IPS DF 6.9 (cell line): Measurements from ENCODE around the gene ASB3.

ENCODE experiments used
- DNase-seq: peaks from one replicate; pipeline ENCODE4 v3.0.0-alpha.2; 2013; ENCODE audit warnings: low read depth, low spot score
- H3K27ac ChIP-seq: one replicate; pipeline ENCODE4 v1.5.1; 2013; ENCODE audit warnings: low read length, control low read depth
- H3K27me3 ChIP-seq: 2 replicates; pipeline ENCODE4 v1.6.1; 2013; ENCODE audit warnings: mild to moderate bottlenecking, low read length; ENCODE audit not compliant: control insufficient read depth, insufficient read depth
- H3K36me3 ChIP-seq: 2 replicates; pipeline ENCODE4 v1.6.1; 2013; ENCODE audit warnings: low read length; ENCODE audit not compliant: control insufficient read depth, insufficient read depth
- H3K4me1 ChIP-seq: 2 replicates; pipeline ENCODE4 v1.6.1; 2013; ENCODE audit warnings: low read length; ENCODE audit not compliant: control insufficient read depth, insufficient read depth
- H3K4me3 ChIP-seq: 2 replicates; pipeline ENCODE4 v1.5.1; 2013; ENCODE audit warnings: mild to moderate bottlenecking, low read length
- H3K9me3 ChIP-seq: 2 replicates; pipeline ENCODE4 v1.6.1; 2013; ENCODE audit warnings: low read length, inconsistent platforms; ENCODE audit not compliant: control insufficient read depth, insufficient read depth
- WGBS: extraction: QIAGEN DNeasy Blood & Tissue Kit; methylation state at CpG from one replicate; pipeline ENCODE4 v1.1.7; 2013; ENCODE audit warnings: mixed read lengths, missing lambda C conversion rate; ENCODE audit not compliant: insufficient read length, insufficient coverage; 5-methylcytosine and 5-hydroxymethylcytosine counted together

Gene ASB3

DNA sequence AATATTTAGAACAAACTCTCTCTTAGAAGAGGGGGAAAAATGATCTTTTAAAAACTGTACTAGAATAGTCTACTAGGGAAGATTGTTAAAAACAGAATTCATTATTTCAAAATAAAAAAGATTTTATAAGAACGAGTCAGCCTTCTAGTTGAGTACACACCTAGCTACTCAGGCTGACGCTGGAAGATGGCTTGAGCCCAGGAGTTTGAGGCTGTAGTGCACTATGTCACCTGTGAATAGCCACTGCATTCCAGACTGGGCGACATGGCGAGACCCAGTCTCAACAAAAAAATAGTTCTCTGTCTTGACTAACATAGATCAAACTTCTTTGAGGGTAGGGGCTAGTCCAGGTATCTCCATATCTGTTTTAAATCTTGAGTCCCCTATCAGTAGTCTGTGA, 34.0 kb upstream of the ASB3 start:
- Histone ChIP-seq H3K4me3 (no peak overlapping the region), H3K36me3 (no peaks in the 10 kb centered on the region), H3K27me3 (no peaks in the 10 kb centered on the region), H3K9me3 (no peaks in the 10 kb centered on the region), H3K4me1 (no peaks in the 10 kb centered on the region), H3K27ac (no peak overlapping the region)
- WGBS: no CpG with 5 or more reads among the region's 4 CpGs
- DNase-seq: no peak

DNA sequence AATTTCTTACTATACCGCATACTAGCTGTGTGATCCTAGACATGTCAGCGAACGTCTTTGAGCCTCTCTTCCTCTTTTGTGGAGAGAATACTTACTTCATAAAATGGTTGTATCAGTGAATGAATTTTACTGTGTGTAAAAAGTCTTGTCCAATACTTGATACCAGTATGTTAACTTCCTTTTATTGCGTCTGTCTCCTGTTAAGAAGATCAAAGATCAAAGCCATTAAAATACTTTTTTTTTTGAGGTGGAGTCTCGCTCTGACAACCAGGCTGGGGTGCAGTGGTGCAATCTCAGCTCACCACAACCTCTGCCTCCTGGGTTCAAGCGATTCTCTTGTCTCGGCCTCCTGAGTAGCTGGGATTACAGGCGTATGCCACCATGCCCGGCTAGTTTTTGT, 33.3 kb upstream of the ASB3 start:
- H3K27ac ChIP-seq: no peak overlapping the region
- no peaks in the 10 kb centered on the region for H3K27me3 ChIP-seq
- no peak for DNase-seq
- H3K36me3 ChIP-seq: no peaks in the 10 kb centered on the region
- H3K4me3 ChIP-seq: no peak overlapping the region
- no peaks in the 10 kb centered on the region for H3K9me3 ChIP-seq
- no peaks in the 10 kb centered on the region for H3K4me1 ChIP-seq
- no CpG with 5 or more reads among the region's 9 CpGs for WGBS

DNA sequence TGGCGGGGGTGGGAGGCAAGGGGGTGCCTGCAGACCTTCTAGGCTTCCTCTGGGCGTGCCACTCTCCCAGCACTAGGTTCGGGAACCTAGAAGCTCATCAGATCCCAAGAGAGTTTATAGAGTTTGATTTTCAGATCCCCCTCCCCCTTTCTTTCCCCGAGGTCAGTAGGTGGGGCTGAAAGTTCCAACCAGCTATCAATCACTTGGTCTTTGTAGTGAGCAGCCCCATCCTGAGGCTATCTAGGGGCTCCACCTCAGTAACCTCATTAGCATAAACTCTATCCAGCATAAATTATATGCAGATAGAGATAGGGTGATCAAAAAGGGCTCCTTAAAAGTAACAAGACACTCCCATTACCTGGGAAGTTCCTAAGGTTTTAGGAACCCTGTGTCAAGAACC, 32.9 kb upstream of the ASB3 start:
- Histone ChIP-seq H3K27ac (no peak overlapping the region), H3K4me3 (no peak overlapping the region), H3K9me3 (no peaks in the 10 kb centered on the region), H3K4me1 (no peaks in the 10 kb centered on the region), H3K36me3 (no peaks in the 10 kb centered on the region), H3K27me3 (no peaks in the 10 kb centered on the region)
- DNase-seq: no peak
- WGBS: no CpG with 5 or more reads among the region's 4 CpGs

DNA sequence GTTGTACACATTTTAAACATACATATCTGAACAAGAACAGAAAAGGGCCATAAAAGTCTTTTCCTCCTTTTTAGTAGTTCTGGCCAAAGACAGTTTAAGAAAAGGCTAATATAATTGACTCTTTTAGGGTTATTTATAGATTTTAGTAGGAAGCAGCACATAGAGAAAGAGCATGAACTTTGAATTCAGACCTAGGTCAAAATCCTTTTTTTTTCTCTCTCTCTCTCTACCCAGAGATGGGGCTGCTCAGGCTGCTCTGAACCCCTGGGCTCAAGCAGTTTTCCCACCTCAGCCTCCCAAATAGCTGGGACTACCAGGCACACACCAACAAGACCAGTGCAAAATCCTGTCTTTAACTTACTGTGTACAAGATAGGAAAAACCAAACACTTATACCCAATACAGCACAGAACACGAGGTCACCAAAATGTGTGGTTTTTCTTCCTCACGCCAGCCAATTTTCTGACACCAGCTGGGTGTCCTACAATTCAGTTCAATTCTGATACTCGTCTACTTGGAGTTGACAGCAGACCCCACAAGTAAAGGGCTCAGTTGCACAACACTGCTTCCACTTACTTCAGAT, 32.2 kb upstream of the ASB3 start:
- Histone ChIP-seq H3K4me3 (no peak overlapping the region), H3K4me1 (no peaks in the 10 kb centered on the region), H3K27me3 (no peaks in the 10 kb centered on the region), H3K9me3 (no peaks in the 10 kb centered on the region), H3K36me3 (no peaks in the 10 kb centered on the region), H3K27ac (no peak overlapping the region)
- no CpG with 5 or more reads among the region's 3 CpGs for WGBS
- DNase-seq: no peak

DNA sequence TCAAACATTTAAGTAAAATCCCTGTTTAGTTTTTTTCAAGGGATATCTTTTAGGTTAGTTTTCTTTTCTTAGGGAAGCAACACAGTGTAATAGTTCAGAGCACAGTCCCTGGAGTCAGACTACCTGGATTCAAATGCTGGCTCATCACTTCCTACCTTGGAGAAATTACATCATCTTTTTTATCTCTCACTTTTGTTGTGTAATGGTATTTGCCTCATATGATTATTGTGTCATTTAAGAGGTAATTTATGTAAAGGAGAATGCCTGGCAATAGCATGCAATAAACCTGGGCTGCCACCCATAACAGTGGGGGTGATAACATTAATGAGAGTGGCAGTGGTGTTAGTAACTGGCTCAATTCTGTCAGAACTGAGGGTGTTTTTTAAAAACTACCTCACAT, 26.4 kb upstream of the ASB3 start:
- DNase-seq: no peak
- Histone ChIP-seq H3K36me3 (no peaks in the 10 kb centered on the region), H3K27ac (no peak overlapping the region), H3K9me3 (no peaks in the 10 kb centered on the region), H3K4me3 (no peak overlapping the region), H3K4me1 (no peaks in the 10 kb centered on the region), H3K27me3 (no peaks in the 10 kb centered on the region)

DNA sequence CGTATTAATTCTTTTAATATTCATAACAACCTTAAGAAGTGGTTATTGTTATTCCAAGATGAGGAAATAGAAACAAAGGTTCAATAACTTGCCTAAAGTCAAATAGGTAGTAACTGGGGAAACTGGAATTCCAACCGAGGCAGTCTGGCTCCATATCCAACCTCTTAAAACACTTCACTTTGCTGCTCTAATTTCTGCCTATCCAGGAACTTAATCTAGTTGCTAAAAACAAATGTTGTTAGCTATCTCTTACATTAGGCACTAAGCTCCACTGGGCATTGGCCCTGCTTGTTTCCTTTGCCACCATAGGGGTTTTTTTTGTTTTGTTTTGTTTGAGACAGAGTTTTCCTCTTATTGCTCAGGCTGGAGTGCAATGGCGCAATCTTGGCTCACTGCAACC, 24.8 kb upstream of the ASB3 start:
- Histone ChIP-seq H3K27me3 (no peaks in the 10 kb centered on the region), H3K4me1 (no peaks in the 10 kb centered on the region), H3K27ac (no peak overlapping the region), H3K4me3 (no peak overlapping the region), H3K36me3 (no peaks in the 10 kb centered on the region), H3K9me3 (no peaks in the 10 kb centered on the region)
- no CpG with 5 or more reads among the region's 3 CpGs for WGBS
- no peak for DNase-seq

DNA sequence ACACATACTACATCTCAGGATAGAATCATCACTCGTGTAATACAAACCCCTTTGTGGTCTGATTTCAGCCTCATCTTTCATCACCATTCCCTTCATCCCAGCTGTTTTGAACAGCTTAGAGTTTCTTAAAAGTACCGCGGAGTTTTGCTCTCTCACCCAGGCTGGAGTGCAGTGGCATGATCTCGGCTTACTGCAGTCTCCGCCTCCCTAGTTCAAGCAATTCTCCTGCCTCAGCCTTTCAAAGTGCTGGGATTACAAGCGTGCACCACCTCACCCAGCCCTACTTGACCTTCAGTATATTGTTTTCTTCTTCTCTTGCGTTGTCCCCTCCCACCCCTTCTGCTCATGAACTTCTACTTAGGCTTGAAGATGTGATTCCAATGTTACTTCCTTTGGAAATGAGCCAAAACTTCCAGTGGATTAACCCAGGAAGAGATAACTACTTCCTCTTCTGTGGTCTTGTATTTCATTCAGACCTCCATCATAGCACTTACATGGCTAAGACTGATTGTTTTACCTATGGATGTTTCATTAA, 15.9 kb upstream of the ASB3 start:
- no CpG with 5 or more reads among the region's 7 CpGs for WGBS
- peaks cover 3% of the 10 kb centered on the region; the same call in 1 of the 2 replicates for H3K36me3 ChIP-seq
- no peak for DNase-seq

DNA sequence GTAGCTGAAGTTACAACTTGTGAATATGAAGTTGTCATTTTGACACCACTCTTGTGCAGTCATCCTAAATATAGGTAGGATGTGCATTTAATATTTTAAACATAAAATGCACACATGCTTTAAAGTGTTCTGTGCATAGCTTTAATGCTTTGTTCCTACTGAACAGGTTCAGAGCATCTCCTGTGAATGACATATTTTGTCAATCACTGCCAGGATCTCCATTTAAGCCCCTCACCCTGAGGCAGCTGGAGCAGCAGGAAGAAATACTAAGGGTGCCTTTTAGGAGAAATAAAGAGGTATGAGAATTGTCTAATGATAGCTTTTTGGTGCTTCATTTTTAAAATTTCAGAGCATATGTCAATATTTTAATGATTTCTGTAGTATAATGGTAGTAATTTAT, 14.8 kb upstream of the ASB3 start:
- Histone ChIP-seq H3K27ac (no peak overlapping the region), H3K9me3 (no peaks in the 10 kb centered on the region), H3K36me3 (peaks cover 3% of the 10 kb centered on the region; the same call in 1 of the 2 replicates), H3K4me1 (no peaks in the 10 kb centered on the region), H3K27me3 (no peaks in the 10 kb centered on the region), H3K4me3 (no peak overlapping the region)
- DNase-seq: no peak

More for the DNA sequence above, 15.9 kb upstream of the ASB3 start:
- Histone ChIP-seq H3K27me3 (no peaks in the 10 kb centered on the region), H3K4me3 (no peak overlapping the region), H3K4me1 (no peaks in the 10 kb centered on the region), H3K9me3 (no peaks in the 10 kb centered on the region), H3K27ac (no peak overlapping the region)

DNA sequence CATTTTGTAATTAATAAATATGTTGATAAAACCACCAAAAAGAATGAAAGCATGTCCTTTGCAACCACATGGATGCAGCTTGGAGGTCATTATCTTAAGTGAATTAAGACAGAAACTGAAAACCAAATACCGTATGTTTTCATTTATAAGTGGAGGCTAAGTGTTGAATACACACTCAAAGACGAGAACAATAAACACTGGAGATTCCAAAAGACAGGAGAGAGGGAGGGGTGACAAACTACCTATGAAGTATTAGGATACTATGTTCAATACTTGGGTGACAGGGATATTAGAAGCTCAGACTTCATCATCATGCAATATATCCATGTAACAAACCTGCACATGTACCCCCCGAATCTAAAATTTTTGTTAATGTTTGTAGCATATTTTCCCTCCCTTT, 7.1 kb upstream of the ASB3 start:
- DNase-seq: no peak
- Histone ChIP-seq H3K27me3 (no peaks in the 10 kb centered on the region), H3K9me3 (no peaks in the 10 kb centered on the region), H3K27ac (no peak overlapping the region), H3K4me1 (no peaks in the 10 kb centered on the region), H3K36me3 (no peaks in the 10 kb centered on the region), H3K4me3 (no peak overlapping the region)
- WGBS: no CpG with 5 or more reads among the region's 3 CpGs

DNA sequence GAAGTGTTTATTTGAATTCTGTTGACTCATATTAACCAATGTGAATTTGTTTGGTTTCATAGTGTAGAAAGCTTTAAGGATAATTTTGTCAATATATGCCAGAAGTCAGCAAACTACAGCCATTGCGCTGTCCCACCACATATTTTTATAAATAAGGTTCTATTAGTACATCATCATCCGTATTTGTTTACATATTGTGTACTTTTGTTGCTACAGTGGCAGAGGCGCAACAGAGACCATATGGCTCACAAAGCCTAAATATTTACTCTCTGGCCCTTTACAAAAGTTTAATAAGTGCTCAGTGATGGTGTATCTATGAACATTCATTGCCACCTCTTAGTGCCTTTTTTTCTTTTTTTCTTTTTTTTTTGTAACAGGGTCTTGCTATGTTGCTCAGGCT, 6.5 kb upstream of the ASB3 start:
- H3K4me1 ChIP-seq: no peaks in the 10 kb centered on the region
- no CpG with 5 or more reads among the region's 3 CpGs for WGBS
- H3K36me3 ChIP-seq: no peaks in the 10 kb centered on the region
- H3K9me3 ChIP-seq: no peaks in the 10 kb centered on the region
- DNase-seq: no peak
- H3K4me3 ChIP-seq: no peak overlapping the region
- H3K27me3 ChIP-seq: no peaks in the 10 kb centered on the region
- no peak overlapping the region for H3K27ac ChIP-seq

DNA sequence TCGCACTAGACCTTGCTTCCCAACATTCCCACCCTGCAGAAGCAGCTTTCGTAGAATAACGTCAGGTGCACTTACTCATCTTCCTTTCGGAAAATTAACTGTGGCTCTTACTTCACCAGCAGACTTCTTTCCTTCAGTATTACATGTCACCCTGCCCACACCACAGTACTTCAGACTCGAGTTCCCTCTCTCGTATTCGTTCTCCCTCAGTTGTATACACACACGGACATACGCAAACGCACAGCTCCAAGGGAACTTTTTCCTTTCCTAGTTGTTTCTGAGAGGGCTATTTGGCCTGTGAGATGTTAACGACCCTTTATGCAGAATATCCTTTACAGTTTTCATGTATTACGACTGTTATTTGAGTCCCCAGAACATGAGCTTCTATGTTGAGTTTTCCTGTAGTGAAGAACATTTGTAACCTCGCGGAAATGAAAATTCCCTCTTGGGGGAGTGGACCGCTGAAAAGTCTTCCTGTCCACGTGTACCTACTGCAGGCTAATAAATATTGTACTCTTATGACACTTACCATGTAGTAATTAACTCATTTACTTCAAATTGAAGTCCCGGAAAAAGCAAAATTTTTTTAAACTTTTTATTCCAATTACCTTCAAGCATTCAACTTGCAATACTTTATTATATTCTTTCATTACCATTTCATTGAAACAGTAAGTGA, 999 bp upstream of the ASB3 start:
- Histone ChIP-seq H3K27me3 (no peaks in the 10 kb centered on the region), H3K9me3 (no peaks in the 10 kb centered on the region), H3K36me3 (no peaks in the 10 kb centered on the region), H3K27ac (no peak overlapping the region), H3K4me3 (peak overlapping the region; percentile 90), H3K4me1 (no peaks in the 10 kb centered on the region)
- DNase-seq: no peak
- 100% methylated on average over 1 of the region's 17 CpGs for WGBS
